ENCODE data around the gene MYLK. TPM values are rescaled to one million over a fixed set of nuclear protein-coding genes. Genes with fewer than 3 reads are reported as not detected.

The MYLK gene
- polyA plus RNA-seq, 1 donor (not counting 4 experiments of a cell fraction or from before 2014, with no cell fraction given) = 7.8 TPM

DNA sequence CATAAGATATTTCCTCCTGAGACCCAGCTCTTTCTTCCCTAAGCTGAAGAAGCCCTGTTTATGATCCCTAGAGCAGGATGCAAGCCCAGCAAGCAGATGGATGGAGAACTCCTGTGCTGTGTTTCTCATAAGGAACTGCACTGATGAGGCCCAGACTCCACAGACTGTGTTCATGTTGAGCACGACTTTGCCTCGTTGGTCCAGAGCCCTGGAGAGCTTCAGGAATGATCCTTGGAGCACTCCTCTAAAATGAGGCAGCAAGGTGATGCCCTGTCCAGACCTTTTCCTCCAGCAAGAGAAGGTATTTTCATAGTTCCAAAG lies 83.8 kb downstream of the MYLK start:
- H3K36me3 ChIP-seq (ENCODE audit: control insufficient read depth in 2 of 2, extremely low read depth in 1 of 2, insufficient read depth in 2 of 2, low read length in 2 of 2) = no peaks in the 10 kb centered on the region
- H4K20me1 ChIP-seq (ENCODE audit: control insufficient read depth, extremely low read depth, insufficient read depth, low read length) = no peaks in the 10 kb centered on the region
- H3K9me3 ChIP-seq (ENCODE audit: control insufficient read depth, low read depth, low read length) = no peaks in the 10 kb centered on the region
- H3K79me2 ChIP-seq (ENCODE audit: control insufficient read depth, insufficient read depth, low read length) = no peaks in the 10 kb centered on the region
- FAIRE-seq (peak; percentile 79), DNase-seq (ENCODE audit: low read depth, low spot score) (no peak)
- TF ChIP-seq, protein P1, sequence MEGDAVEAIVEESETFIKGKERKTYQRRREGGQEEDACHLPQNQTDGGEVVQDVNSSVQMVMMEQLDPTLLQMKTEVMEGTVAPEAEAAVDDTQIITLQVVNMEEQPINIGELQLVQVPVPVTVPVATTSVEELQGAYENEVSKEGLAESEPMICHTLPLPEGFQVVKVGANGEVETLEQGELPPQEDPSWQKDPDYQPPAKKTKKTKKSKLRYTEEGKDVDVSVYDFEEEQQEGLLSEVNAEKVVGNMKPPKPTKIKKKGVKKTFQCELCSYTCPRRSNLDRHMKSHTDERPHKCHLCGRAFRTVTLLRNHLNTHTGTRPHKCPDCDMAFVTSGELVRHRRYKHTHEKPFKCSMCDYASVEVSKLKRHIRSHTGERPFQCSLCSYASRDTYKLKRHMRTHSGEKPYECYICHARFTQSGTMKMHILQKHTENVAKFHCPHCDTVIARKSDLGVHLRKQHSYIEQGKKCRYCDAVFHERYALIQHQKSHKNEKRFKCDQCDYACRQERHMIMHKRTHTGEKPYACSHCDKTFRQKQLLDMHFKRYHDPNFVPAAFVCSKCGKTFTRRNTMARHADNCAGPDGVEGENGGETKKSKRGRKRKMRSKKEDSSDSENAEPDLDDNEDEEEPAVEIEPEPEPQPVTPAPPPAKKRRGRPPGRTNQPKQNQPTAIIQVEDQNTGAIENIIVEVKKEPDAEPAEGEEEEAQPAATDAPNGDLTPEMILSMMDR (optimal IDR thresholded peaks at IDR 0.05 in 1 of 3, IDR thresholded peaks at IDR 0.05 in 1 of 3, conservative IDR thresholded peaks at IDR 0.05 in 1 of 3; ENCODE audit: extremely low read depth in 1 of 3, insufficient read depth in 2 of 3, low read length in 3 of 3) = no peak
- no peak for TF ChIP-seq EZH2 (IDR thresholded peaks at IDR 0.05; ENCODE audit: low read length)
- no peaks in the 10 kb centered on the region for H3K9me1 ChIP-seq (ENCODE audit: control insufficient read depth, extremely low read depth, insufficient read depth, low read length)
- no peaks in the 10 kb centered on the region for H3K27me3 ChIP-seq (ENCODE audit: control insufficient read depth, extremely low read depth, insufficient read depth, low read length)
- dilution Hi-C loops (cut with MboI; ENCODE audit: extremely low pct_ligation_motif_present, low sequenced_read_pairs) = no loop called here
- no peak overlapping the region for H3K4me3 ChIP-seq (ENCODE audit: control insufficient read depth in 2 of 3, extremely low read depth in 1 of 3, insufficient read depth in 2 of 3, low read depth in 1 of 3, low read length in 3 of 3)
- H2AFZ ChIP-seq (ENCODE audit: control insufficient read depth, low read length) = no peak overlapping the region
- H3K4me1 ChIP-seq (ENCODE audit: control insufficient read depth, extremely low read depth, insufficient read depth, low read length) = peaks cover 15% of the 10 kb centered on the region
- no peak overlapping the region for H3K4me2 ChIP-seq (ENCODE audit: control insufficient read depth, extremely low read depth, insufficient read depth, low read depth, low read length)
- no peak overlapping the region for H3K9ac ChIP-seq (ENCODE audit: control insufficient read depth, extremely low read depth, insufficient read depth, low read length)
- H3K27ac ChIP-seq (ENCODE audit: control insufficient read depth, insufficient read depth, low read length) = no peak overlapping the region

DNA sequence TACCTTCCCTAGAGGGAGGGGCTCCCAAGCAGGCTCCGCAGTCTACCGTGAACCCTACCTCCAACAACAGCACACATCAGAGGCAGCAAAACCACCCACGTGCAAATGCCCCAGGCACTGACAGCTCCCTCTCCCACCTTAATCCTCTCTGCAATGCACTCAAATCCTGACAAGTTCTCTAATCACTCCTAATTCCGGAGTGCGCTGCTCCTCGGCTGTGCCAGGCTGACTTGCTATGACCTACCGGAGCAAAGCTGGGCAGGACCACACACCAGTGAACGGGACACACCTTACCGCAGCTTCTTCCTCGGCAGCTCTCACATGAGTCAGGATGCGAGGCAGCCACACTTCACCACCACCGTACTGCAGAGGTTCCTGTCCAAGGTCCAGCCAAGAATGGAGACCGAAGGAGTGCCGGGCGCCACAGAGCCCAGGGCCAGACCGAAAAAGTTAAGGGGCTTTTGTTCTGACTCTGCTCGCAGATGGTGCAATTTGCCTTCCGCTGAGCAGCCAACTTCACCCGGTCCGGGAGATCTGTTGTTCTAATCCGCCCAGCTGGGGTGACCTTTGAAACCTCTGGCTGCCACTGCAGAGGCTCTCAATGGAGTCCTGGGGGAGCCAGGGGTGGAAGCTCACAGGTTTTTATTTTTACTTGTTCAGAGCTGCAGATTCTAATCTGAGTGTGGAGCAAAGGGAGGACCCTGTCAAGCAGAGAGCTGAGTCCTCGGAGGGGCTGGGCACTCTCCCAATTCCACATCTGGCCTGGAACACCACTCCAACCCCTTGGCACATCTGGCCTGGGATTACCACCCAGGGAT lies 84.4 kb downstream of the MYLK start:
- Histone ChIP-seq H3K9ac (ENCODE audit: control insufficient read depth, extremely low read depth, insufficient read depth, low read length) (peak overlapping the region; percentile 26), H2AFZ (ENCODE audit: control insufficient read depth, low read length) (peak overlapping the region; percentile 53)
- DNase-seq (ENCODE audit: low read depth, low spot score) = peak; percentile 71

More for the DNA sequence above, 84.4 kb downstream of the MYLK start:
- Histone ChIP-seq H3K79me2 (ENCODE audit: control insufficient read depth, insufficient read depth, low read length) (no peaks in the 10 kb centered on the region), H3K4me3 (ENCODE audit: control insufficient read depth in 2 of 3, extremely low read depth in 1 of 3, insufficient read depth in 2 of 3, low read depth in 1 of 3, low read length in 3 of 3) (peak overlapping the region in 2 of 3 experiments; percentile 27 to 53), H3K27ac (ENCODE audit: control insufficient read depth, insufficient read depth, low read length) (no peak overlapping the region), H3K36me3 (ENCODE audit: control insufficient read depth in 2 of 2, extremely low read depth in 1 of 2, insufficient read depth in 2 of 2, low read length in 2 of 2) (no peaks in the 10 kb centered on the region), H3K9me3 (ENCODE audit: control insufficient read depth, low read depth, low read length) (no peaks in the 10 kb centered on the region), H3K4me2 (ENCODE audit: control insufficient read depth, extremely low read depth, insufficient read depth, low read depth, low read length) (peak overlapping the region; percentile 93), H3K4me1 (ENCODE audit: control insufficient read depth, extremely low read depth, insufficient read depth, low read length) (peaks cover 15% of the 10 kb centered on the region), H3K27me3 (ENCODE audit: control insufficient read depth, extremely low read depth, insufficient read depth, low read length) (no peaks in the 10 kb centered on the region), H4K20me1 (ENCODE audit: control insufficient read depth, extremely low read depth, insufficient read depth, low read length) (no peaks in the 10 kb centered on the region), H3K9me1 (ENCODE audit: control insufficient read depth, extremely low read depth, insufficient read depth, low read length) (no peaks in the 10 kb centered on the region)
- peak; percentile 93 for FAIRE-seq
- no peak for TF ChIP-seq EZH2 (IDR thresholded peaks at IDR 0.05; ENCODE audit: low read length)
- TF ChIP-seq, protein P1 (optimal IDR thresholded peaks at IDR 0.05 in 1 of 3, IDR thresholded peaks at IDR 0.05 in 1 of 3, conservative IDR thresholded peaks at IDR 0.05 in 1 of 3; ENCODE audit: extremely low read depth in 1 of 3, insufficient read depth in 2 of 3, low read length in 3 of 3) = no peak
- dilution Hi-C loops (cut with MboI; ENCODE audit: extremely low pct_ligation_motif_present, low sequenced_read_pairs) = no loop called here

Measured in keratinocyte (primary cell).